GM21381 (cell line): ENCODE measurements around the gene TENM4.
"Not testable (repeated sequence)": the region's sequence is repeated elsewhere in the genome, so short reads cannot be mapped to it uniquely, and the experiment has no call there.

Source experiments
- ATAC-seq: cut with Tn5 transposase; IDR thresholded peaks from one replicate; pipeline ENCODE4 v1.9.1; 2021; ENCODE audit warnings: mild to moderate bottlenecking, moderate library complexity; ENCODE audit not compliant: unreplicated experiment

The TENM4 gene

DNA sequence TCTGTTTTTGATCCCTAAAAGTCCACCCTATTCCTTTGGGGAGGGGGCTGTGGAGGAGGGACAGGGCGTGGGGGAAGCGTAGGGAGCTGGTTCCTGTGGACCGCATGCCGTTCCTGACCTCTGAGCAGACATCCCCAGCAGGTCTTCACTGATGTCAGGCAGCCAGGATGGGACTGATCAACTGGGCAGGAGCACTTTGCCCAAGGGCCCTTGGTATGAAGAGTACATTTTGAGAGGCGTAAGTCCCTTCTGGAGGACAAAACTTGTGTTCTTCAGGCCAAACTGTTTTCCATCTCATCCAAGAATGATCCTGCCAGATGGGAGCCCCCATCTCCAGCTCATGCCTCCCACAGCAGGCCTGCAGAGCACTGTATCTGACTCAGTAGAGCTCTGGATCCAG lies 785.3 kb downstream of the TENM4 start:
- no peak for ATAC-seq

DNA sequence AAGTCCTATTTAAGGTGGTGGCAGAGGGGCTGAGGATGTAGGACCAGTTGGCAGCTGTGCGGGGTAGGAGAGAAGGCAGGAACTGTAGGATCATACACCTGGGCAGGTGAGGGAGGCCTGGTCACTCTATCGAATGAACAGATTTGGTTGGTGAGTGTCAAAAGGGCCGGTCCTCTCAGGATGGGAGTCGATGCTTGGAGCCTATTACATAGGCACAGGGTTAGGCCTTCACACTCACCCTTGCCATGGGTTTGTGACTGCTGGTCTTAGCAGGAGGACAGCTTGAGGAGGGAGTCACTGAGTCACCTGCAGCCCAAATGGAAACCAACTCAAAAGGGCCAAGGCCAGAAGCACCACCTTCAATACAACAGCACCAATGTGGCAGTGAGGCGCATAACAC lies 786.0 kb downstream of the TENM4 start:
- no peak for ATAC-seq

DNA sequence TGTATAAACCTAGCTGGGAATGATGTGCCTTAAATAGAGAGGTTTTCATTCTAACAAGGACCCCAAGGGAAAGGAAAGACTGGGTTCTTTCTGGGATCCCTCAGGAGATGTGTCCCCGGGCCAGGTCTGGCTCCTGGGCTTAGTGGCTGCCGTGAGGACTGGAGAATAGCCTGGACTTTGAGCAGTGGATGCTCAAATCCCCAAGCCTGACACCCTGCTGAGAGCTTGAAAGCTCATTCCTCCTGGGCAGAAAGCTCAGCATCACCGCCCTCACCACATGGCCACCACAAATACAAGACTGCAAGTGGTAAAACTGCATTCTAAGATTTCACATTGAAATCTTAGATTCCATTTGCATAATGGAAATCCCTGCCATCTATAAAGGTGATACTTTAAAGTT lies 786.8 kb downstream of the TENM4 start:
- no peak for ATAC-seq

DNA sequence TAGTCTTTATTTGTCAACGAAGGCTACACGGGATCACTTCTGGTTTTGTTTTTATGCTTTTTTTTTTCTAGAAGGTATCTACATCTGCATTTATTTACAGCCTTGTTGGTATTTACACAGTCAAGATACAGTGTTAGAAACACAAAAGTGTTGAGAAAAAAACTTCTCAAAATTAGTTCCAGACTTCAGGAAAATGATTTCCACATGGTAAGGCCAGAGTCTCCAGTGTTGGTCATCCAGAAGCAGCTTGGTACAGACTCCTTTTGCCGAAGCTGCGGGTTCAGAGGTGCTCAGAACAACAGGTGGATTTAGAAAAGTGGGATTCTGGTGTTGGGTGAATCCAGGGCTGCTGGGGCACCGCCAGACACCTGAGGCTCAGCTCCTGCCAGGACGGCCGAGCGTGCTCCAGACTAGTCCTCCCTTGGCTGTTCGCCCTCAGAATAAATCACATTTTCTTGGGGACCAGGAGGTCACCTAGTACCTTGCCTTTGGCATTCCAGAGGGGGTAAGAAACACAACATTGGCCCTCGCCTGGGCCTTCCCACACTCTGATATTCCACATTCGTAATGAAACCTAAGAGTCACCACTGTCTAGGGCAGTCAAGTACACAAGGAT lies 787.4 kb downstream of the TENM4 start:
- ATAC-seq = no peak

DNA sequence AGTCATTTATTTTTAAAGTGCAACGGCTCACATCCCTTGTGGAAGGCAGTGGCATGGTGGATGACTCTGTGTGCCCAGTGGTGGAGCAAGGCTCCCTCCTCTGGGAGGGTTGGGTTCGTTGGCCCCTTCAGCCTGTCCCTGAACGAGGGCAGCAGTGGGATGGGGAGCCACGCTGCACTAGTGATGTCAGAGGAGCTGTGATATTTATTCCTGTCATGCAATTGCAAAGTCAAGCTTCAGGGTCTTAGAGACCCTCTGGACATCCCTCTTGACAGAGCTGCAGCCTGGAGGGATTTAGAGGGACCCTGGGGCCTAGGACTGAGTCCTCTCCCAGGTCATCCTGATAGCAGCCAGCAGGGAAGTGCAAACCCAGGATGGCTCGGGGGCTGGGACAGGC lies 788.0 kb downstream of the TENM4 start:
- no peak for ATAC-seq

DNA sequence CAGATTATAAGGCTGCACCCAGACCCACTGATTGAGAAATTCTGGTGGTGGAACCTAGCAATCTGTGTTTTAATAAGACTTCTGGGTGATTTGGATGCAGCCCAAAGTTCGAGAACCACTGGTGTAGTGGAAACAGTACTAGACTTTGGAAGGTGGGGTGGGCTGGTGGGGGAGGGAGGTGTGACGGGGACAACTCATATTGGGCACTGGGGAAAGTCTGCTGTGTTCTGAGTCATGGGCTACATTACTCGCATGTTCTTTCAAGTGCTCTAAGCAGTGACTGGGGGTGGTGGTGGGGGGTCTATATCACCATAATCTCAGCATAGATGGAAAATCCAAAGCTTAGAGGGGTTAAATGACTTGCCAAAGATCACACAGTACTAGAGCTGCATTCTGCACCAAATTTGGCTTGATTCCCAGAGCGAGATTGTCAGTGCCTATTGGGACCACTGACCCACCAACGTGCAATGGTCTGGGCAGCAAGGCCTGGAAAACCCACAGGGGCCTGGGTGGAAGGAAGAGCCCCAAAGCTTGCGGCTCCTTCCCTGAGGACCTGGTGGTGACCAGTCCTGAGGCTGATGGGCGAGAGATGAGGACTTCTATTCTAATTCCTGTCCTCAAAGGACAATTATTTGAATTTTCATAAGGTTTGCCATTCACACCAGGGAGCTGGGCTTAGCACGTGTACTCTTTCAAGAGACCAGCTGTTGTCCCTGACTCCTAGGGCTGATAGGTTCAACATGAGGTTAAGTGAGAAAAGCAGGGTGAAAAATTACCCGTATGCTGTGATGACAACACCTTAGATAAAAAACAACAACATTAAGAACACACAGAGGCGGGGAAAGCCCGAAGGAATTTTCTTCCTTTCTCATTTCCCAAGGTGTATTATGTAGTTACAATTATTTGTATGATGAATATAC lies 788.6 kb downstream of the TENM4 start:
- ATAC-seq = no peak

DNA sequence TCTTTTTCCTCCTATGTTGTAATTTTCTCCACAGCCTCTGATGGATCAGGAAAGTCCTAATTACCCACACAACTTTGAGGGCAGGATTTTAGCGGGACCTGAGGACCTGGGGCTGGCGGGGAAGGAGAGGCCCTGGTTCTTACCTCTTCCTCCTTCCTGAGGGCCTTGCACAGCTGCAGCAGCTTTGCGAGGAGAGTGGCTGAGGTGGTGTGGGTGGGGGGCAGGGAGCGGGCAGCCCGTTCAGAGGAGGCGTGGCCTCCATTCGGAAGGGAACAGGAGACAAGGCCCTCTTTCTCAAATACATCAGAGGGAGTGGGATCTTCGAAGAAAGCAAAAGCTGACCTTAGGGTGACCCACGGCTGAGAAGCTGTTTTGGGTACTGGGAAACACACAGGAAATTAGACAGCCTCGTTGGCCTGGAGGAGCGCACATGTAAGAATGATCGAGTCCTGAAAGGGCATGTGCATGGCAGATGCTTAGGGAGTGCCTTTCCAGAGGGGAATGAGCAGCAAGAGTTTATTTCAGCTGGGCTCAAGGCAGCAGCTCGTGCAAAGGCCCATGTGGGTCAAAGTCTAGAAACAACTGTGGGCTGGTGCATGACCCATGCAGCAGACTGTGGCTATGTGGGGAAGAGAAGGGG lies 789.6 kb downstream of the TENM4 start:
- no peak for ATAC-seq

DNA sequence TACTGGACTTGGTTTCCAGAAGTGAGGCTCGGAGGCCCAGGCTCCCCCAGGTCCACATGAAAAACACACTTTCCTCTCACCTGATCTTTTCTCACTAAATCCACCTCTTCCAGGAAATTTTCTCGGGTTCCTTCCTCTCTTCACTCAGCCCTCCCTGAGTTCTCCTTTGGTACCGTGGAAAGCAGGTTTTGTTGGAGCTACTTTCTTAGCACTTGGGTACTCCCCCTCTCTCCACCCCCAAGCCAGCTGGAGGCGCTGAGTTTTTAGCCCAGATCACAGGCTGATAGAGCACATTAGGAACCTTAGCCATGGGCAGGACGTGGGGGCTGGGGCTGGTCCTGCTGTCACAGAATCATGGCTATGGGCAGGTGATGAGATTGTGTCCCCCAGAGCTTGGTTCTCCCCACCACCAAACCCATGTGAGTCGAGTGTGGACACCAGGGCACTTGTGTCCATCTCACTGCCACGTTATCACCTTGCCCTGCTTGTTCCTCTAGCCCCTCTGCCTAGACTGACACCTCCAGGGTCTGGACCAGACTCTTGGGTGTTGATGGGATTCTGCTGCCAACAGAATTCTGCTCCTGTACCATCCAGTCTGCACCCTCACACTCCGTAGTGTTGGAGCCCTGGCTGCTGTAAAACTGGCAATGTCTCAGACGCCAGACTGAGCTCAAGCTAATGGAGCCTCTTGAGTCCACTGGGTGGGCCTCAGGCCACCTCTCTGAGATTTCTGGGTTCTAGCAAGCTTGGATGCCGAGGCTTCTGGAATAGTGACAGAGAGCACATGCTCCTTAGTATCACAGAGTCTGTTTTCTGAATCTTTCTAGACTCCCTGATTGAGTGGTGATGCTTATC lies 791.2 kb downstream of the TENM4 start:
- ATAC-seq = no peak

DNA sequence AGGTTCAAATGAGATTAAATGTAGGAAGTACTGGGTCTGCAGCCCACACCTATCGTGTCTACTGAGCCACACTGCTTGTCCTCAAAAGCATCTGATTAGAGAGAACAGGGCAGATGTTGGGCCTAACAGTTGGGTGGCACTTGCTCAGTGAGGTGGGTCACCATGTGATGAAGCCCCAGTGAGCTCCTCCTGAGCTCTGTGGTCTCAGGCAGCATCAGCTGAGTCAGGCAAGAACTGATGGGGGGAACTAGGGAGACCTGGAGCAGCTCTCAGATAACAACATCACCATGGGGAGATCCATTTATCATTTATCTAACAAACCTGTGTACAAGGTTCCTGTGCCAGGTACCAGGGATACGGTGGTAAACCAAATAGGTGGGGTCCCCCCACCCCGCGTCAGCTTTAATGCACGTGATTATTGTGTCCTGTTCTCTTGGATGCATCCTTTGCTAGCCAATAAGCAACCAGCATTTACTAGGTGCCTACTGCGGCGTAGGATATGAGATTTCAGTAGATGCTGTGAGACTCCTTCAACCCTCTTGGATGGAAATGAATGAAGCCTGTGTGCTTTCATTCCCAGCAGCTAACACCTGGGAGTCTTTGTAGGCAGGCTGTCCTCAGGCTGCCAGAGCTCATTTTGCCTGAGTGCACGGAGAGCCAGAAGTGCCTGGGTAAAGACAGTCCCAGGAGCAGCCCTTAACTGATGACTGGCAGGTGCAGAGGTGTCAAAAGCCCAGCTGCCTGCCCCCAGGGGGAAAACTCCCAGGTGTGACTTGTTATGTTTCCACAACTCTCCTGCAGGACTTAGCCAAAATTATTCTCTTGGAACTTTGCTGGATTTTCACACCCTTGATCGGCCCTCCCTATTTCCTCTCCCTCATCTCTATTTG lies 792.6 kb downstream of the TENM4 start:
- no peak for ATAC-seq

DNA sequence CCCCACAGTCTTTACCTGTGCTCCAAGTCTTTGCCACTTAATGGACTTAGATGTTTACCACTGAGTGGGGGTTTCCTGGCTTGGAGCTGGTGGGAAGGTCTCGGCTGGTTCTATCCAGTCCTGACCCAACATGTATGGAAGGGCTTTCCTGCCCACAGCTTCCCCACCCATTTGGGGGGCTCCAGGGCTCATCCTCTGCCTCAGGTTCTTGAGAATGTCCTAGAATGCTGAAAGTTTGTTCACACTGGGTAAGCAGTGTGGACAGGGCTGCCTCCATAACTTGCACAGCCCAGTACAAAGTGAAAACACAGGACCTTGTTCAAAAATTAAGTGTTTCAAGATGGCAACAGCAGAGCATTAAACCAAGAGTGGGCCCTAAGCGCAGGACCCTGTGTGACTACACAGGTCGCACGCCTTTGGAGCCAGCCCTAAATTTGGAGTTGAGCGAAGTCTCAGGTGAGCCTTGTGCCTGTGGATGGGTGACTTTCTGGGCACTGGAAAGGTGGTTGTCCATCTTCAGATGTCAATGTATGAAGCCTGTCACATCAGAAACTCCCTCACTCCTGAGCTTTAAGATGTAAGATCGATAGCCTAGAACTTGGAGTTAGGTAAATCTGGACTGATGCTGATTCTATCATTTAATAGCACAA lies 793.4 kb downstream of the TENM4 start:
- no peak for ATAC-seq

DNA sequence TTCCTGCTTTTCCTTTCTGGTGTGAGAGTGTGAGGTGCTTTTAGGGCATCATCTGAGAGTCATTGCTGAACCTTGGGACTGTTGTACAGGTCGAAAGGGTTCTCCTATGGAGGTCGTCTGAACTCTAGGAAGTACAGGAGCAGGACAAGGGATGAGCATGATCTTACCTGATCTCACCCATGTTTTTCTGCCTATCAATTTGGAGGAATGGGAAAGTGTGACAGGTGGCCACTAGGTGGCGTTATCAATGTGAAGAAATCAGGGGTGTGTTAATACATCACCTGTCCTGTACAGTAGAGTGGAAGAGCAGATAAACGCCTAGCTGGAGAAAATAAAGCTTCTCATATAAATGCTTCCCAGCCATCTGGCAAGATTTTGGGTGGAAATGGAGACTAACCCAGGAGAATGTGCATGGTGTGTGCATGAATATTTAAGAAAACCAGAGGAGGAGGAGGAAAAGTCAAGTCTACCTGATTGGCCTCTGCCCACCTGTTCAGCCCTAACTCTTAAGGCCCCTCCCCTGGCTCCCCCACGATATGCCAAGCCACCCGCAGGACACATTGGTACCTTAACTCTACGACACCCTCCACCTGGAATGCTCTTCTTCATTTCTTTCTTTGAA lies 794.2 kb downstream of the TENM4 start:
- ATAC-seq = no peak

DNA sequence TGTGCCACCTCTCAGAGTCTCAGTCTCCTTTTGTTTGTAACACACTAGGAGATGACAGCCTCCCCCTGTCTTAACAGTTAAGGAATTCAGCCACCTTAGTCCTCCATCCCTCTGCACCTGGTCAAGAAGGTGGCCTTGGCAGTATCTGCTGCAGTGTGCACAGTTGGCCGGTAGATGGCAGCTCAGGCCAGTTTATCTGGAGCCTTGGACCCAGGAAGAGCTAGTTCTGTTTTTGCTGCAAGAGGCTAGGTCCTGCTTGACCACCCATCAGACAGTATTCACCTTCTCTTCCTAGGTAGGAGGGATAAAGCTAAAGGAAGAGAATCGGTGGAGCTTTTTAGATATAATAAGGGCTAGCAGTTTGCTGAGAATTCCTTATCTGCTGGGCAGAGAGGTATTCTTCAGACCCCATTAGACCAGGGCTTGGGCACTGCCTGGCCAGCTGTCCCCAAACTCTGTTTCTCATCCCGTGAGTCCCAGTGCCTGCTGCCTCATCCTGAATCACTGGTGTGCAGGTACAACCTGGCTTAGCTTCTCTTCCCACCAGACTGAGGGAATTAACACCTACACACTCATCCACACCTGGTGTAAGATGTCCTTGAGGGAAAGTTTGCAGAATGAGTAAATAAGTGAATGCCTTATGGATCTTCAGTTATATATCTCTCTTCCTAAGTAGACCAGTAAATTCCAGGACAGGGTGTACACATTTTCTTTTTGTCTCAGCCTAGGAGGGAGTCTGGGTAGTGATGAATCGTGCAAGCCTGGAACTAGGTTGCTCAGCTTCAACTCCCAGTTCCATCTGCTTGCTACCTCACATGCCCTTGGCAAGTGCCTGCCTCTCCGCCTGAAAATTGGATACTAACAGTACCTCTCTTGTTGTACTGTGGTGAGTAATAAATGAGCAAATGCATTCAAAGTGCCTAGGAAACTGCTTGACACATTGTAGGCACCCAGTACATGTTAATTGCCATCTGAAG lies 795.3 kb downstream of the TENM4 start:
- ATAC-seq = peak; percentile 93

DNA sequence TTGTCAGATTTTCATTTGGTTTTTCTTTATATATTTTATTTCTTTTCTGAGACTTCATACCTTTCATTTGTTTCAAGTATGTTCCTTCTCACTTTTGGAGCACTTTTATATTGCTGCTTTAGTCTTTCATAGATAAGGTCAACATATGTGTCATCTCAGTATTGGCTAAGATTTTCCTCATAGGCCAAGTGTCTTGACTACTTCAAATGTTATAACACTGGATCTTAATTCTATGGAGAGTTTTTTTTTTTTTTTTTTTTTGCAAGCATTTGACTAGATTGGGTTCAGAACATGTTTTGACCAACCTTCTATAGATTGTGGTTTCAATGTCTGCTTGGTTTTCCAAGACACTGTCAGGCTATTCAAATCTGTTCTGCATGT lies 797.2 kb downstream of the TENM4 start:
- ATAC-seq = no peak

DNA sequence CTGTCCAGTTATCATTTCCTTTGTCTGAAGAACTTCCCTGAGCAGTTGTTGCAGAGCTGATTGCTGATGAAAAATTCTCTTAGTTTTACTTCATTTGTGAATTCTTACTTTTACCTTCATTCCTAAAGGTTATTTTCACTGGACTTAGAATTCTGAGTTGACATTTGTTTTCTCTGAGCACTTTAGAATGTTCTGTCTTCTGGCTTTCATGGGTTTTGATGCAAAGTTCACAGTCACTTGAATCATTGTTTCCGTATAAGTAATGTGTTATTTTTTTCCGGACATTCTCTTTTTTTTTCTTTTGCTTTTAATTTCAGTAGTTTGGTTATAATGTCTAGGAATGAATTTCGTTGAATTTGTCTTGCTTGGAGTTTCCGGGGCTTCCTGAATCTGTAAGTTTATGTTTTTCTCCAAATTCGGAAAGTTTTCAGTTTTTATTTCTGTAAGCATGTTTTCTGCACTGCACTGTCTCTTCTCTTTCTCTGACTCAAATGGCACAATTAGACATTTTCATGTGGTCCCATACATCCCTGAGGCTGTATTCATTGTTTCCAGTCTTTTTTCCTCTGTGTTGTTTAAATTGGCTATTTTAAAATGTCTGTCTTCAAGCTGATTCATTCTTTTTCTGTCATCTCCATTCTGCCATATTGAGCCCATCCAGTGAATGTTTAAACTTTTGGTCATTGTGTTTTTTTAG lies 797.7 kb downstream of the TENM4 start:
- ATAC-seq = no peak

DNA sequence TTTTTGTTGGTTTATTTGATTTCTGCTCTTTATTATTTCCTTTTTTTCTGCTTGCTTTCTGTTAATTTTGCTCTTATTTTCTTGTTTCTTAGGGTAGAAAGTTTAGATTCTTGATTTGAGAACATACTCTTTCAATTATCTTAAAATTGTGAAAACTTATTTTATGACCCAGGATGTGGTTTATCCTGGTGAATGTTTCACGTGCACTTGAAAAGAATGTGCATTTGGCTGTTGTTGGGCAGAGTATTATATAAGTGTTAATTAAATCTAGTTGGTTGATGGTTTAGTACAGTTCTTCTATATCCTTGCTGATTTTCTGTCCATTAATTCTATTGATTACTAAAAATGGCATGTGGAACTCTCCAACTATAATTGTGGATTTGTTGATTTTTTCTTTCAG lies 799.3 kb downstream of the TENM4 start:
- ATAC-seq = no peak

DNA sequence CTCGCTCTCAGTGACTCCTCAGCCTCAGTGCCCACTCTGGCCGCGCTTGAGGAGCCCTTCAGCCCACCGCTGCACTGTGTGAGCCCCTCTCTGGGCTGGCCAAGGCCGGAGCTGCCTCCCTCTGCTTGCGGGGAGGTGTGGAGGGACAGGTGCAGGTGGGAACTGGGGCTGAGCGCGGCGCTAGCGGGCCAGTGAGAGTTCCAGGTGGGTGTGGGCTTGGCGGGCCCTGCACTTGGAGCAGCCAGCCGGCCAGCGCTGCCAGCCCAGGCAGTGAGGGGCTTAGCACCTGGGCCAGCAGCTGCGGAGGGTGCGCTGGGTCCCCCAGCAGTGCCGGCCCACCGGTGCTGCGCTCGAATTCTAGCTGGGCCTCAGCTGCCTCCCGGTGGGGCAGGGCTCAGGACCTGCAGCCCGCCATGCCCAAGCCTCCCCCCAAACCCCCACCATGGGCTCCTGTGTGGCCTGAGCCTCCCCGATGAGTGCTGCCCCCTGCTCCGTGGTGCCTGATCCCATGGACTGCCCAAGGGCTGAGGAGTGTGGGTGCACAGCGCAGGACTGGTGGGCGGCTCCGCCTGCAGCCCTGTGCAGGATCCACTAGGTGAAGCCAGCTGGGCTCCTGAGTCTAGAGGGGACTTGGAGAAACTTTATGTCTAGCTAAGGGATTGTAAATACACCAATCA lies 802.0 kb downstream of the TENM4 start:
- ATAC-seq = no peak

DNA sequence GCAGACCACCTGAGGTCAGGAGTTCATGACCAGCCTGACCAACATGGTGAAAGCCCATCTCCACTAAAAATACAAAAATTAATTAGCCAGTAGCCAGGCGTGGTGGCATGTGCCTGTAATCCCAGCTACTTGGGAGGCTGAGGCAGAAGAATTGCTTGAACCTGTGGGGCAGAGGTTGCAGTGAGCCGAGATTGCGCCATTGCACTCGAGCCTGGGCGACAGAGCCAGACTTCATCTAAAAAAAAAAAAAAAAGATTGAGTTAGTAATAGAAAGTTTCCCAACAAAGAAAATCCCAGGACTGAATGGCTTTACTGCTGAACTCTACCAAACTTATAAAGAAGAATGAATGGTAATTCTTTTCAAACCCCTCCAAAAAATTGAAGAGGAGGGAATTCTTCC lies 803.3 kb downstream of the TENM4 start:
- ATAC-seq = not testable (repeated sequence)
